CD4-positive, CD25-positive, alpha-beta regulatory T cell (primary cell): ENCODE results near the gene TMEM35B. TPM values are rescaled to one million over a fixed set of nuclear protein-coding genes. Genes with fewer than 3 reads are reported as not detected.

ENCODE experiments used
- polyA plus RNA-seq, 4 donors: library from polyadenylated mRNA; unstranded; fragments of 300-500 nt; fragmentation: Illumina TruSeq; gene quantifications; one replicate each; pipeline ENCODE4 v1.2.3, GENCODE V29; 2021
- total RNA-seq: library from RNA; stranded (reverse); gene quantifications from one replicate; pipeline ENCODE4 v1.2.3, GENCODE V29; 2022

The TMEM35B gene
- total and polyA plus RNA-seq, 5 donors from 2014 or later, result 13.8 to 206 (median 190) TPM

Other genes starting within 250 kb of the TMEM35B start
- not detected for gene GJB5, start 230.3 kb downstream of the TMEM35B start, total RNA-seq
- under 1 TPM in 1 of 4 donors, not detected in 3; 0.13 TPM for gene GJB5, start 230.3 kb downstream of the TMEM35B start, polyA plus RNA-seq
- gene GJB4, start 225.6 kb downstream of the TMEM35B start, total RNA-seq, result not detected
- gene GJB4, start 225.6 kb downstream of the TMEM35B start, polyA plus RNA-seq, result not detected
- gene GJB3, start 204.1 kb downstream of the TMEM35B start, total RNA-seq, result not detected
- not detected for gene GJB3, start 204.1 kb downstream of the TMEM35B start, polyA plus RNA-seq
- not detected for gene GJA4, start 192.3 kb downstream of the TMEM35B start, total RNA-seq
- gene GJA4, start 192.3 kb downstream of the TMEM35B start, polyA plus RNA-seq, result not detected
- gene SMIM12, start 125.6 kb downstream of the TMEM35B start, total RNA-seq, result 29.7 TPM
- 100 to 1,000 TPM in 1 of 4 donors, 10 to 100 TPM in 3; 92.2 to 105 (median 94.9) TPM for gene SMIM12, start 125.6 kb downstream of the TMEM35B start, polyA plus RNA-seq
- 1.2 TPM for gene DLGAP3, start 55.7 kb downstream of the TMEM35B start, total RNA-seq
- under 1 TPM; 0.11 to 0.26 (median 0.18) TPM for gene DLGAP3, start 55.7 kb downstream of the TMEM35B start, polyA plus RNA-seq
- 28.0 TPM for gene ZMYM6, start 46.6 kb upstream of the TMEM35B start, total RNA-seq
- 10 to 100 TPM in 1 of 4 donors, 1 to 10 TPM in 3; 6.0 to 10.4 (median 7.9) TPM for gene ZMYM6, start 46.6 kb upstream of the TMEM35B start, polyA plus RNA-seq
- 10.3 TPM for gene ZMYM1, start 94.0 kb upstream of the TMEM35B start, total RNA-seq
- 10 to 100 TPM in 3 of 4 donors, 1 to 10 TPM in 1; 6.6 to 16.5 (median 14.4) TPM for gene ZMYM1, start 94.0 kb upstream of the TMEM35B start, polyA plus RNA-seq
- gene SFPQ, start 207.8 kb upstream of the TMEM35B start, total RNA-seq, result 618 TPM
- 100 to 1,000 TPM; 111 to 135 (median 123) TPM for gene SFPQ, start 207.8 kb upstream of the TMEM35B start, polyA plus RNA-seq